ENCODE results near the gene PROB1. TPM values are rescaled to one million over a fixed set of nuclear protein-coding genes. Genes with fewer than 3 reads are reported as not detected.

The PROB1 gene
- total and polyA plus RNA-seq, 2 of the 13 experiments (the other 11 are each of a cell fraction or from before 2014, with no cell fraction given), result 0.69 to 1.1 TPM

- peak; percentile 92 for TF ChIP-seq ZNF18 (CRISPR knock-in tag; IDR thresholded peaks at IDR 0.05; ENCODE audit: insufficient replicate concordance)
- TF ChIP-seq GMEB1 (CRISPR knock-in tag; IDR thresholded peaks at IDR 0.05; ENCODE audit: borderline replicate concordance), result no peak
- TF ChIP-seq DMAP1 (CRISPR knock-in tag; IDR thresholded peaks at IDR 0.05), result no peak
- TF ChIP-seq POGZ (CRISPR knock-in tag; IDR thresholded peaks at IDR 0.05), result peak; percentile 64; the same call in 1 of the 2 replicates
- no peak for TF ChIP-seq ZNF614 (CRISPR knock-in tag; IDR thresholded peaks at IDR 0.05; ENCODE audit: borderline replicate concordance)
- peak; percentile 56; the same call in 1 of the 2 replicates for TF ChIP-seq KAT8 (CRISPR knock-in tag; IDR thresholded peaks at IDR 0.05)
- peak; percentile 64 for TF ChIP-seq PHF20 (CRISPR knock-in tag; IDR thresholded peaks at IDR 0.05)
- TF ChIP-seq USF2 (IDR thresholded peaks at IDR 0.05; ENCODE audit: low read depth, low read length), result peak; percentile 69
- peak; percentile 92; the same call in 1 of the 2 replicates for TF ChIP-seq USF2 (CRISPR knock-in tag; IDR thresholded peaks at IDR 0.05; ENCODE audit: borderline replicate concordance)
- peak; percentile 48; the same call in 1 of the 2 replicates for TF ChIP-seq ZMYM4 (CRISPR knock-in tag; IDR thresholded peaks at IDR 0.05)
- no peak for TF ChIP-seq IRF9 (CRISPR knock-in tag; IDR thresholded peaks at IDR 0.05; ENCODE audit: borderline replicate concordance)
Observed at GRCh38 chr5:139406963-139407362, 12.1 kb upstream of the PROB1 start (continued).
